RWPE2 (cell line): ENCODE measurements around the gene STRN3.
A peak's percentile ranks its signal among the peaks of the same experiment; 100 is the strongest.

Experiments used
- ATAC-seq: fragments of 200-7000 bp; cut with Tn5 transposase; 3 replicates; pipeline ENCODE4 v1.9.1; 2021; ENCODE audit warnings: low read depth
- DNase-seq: peaks from one replicate; pipeline ENCODE4 v3.0.0-alpha.2; 2020; ENCODE audit warnings: low spot score
- H3K27ac ChIP-seq: fragments of 450-650 bp; 2 replicates; pipeline ENCODE4 v1.5.1; 2017; ENCODE audit warnings: mild to moderate bottlenecking; ENCODE audit not compliant: poor library complexity, severe bottlenecking
- H3K27me3 ChIP-seq: fragments of 250-450 bp; sonication (Bioruptor Pico); 2 replicates; pipeline ENCODE4 v1.5.1; 2021; ENCODE audit warnings: mild to moderate bottlenecking, moderate library complexity; ENCODE audit not compliant: insufficient read depth, poor library complexity, severe bottlenecking
- H3K36me3 ChIP-seq: fragments of 250-450 bp; sonication (Bioruptor Pico); 2 replicates; pipeline ENCODE4 v1.5.1; 2020; ENCODE audit warnings: low read depth, mild to moderate bottlenecking, moderate library complexity
- H3K4me1 ChIP-seq: fragments of 250-450 bp; sonication (Bioruptor Pico); 2 replicates; pipeline ENCODE4 v1.5.1; 2021; ENCODE audit warnings: mild to moderate bottlenecking, moderate library complexity; ENCODE audit not compliant: insufficient read depth, poor library complexity, severe bottlenecking
- H3K4me3 ChIP-seq: fragments of 250-450 bp; sonication (Bioruptor Pico); 2 replicates; pipeline ENCODE4 v1.5.1; 2021; ENCODE audit warnings: mild to moderate bottlenecking, moderate library complexity; ENCODE audit not compliant: severe bottlenecking
- H3K9me3 ChIP-seq: fragments of 250-450 bp; sonication (Bioruptor Pico); 2 replicates; pipeline ENCODE4 v1.5.1; 2021; ENCODE audit warnings: mild to moderate bottlenecking, moderate library complexity; ENCODE audit not compliant: severe bottlenecking
- CTCF ChIP-seq: fragments of 450-650 bp; IDR thresholded peaks from one replicate; pipeline ENCODE4 v1.5.1; 2017; ENCODE audit warnings: mild to moderate bottlenecking, moderate library complexity; ENCODE audit not compliant: poor library complexity, severe bottlenecking

STRN3 gene

GRCh38 chr14:30991408-30991807 lies 34.8 kb downstream of the STRN3 start:
- ATAC-seq (no peak), DNase-seq (no peak)
- no peak overlapping the region for H3K4me3 ChIP-seq
- H3K9me3 ChIP-seq: no peaks in the 10 kb centered on the region
- H3K27ac ChIP-seq: no peak overlapping the region
- peaks cover 10% of the 10 kb centered on the region; the same call in 1 of the 2 replicates for H3K36me3 ChIP-seq
- peaks cover 24% of the 10 kb centered on the region for H3K4me1 ChIP-seq
- H3K27me3 ChIP-seq: no peaks in the 10 kb centered on the region
- TF ChIP-seq CTCF: no peak

GRCh38 chr14:30990770-30991169 lies 35.4 kb downstream of the STRN3 start:
- ATAC-seq (no peak), DNase-seq (no peak)
- Histone ChIP-seq H3K4me1 (peaks cover 24% of the 10 kb centered on the region), H3K9me3 (no peaks in the 10 kb centered on the region), H3K4me3 (no peak overlapping the region), H3K36me3 (peaks cover 10% of the 10 kb centered on the region; the same call in 1 of the 2 replicates), H3K27ac (no peak overlapping the region), H3K27me3 (no peaks in the 10 kb centered on the region)
- no peak for TF ChIP-seq CTCF

GRCh38 chr14:30988509-30988908 lies 37.7 kb downstream of the STRN3 start:
- Histone ChIP-seq H3K27ac (no peak overlapping the region), H3K9me3 (no peaks in the 10 kb centered on the region), H3K4me1 (peaks cover 10% of the 10 kb centered on the region), H3K27me3 (no peaks in the 10 kb centered on the region), H3K4me3 (no peak overlapping the region), H3K36me3 (peaks cover 10% of the 10 kb centered on the region; the same call in 1 of the 2 replicates)
- no peak for TF ChIP-seq CTCF
- ATAC-seq (peak; percentile 46; the same call in 1 of the 3 replicates), DNase-seq (no peak)

DNA sequence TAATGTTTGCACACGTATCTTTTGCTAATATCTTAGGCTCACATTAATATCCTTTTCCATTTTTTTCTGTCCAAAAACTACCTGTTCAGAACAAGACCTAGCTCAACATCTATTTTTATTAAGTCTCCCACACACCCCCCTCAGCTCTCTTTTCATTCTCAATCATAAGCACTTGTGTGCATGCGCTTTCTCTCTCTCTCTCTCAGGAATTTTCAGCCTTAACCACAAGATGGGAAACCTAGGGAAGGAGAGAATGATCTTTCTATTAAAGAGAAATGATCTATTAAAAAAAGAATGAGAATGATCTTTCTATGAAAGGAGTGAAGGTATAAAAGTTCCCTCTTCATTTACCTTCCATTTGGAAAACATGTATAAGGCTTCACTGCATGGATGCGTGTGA lies 40.4 kb downstream of the STRN3 start:
- ATAC-seq (no peak), DNase-seq (no peak)
- no peaks in the 10 kb centered on the region for H3K27me3 ChIP-seq
- H3K4me3 ChIP-seq: no peak overlapping the region
- H3K9me3 ChIP-seq: no peaks in the 10 kb centered on the region
- H3K4me1 ChIP-seq: peaks cover 10% of the 10 kb centered on the region
- TF ChIP-seq CTCF: no peak
- no peak overlapping the region for H3K27ac ChIP-seq
- H3K36me3 ChIP-seq: peaks cover 11% of the 10 kb centered on the region

DNA sequence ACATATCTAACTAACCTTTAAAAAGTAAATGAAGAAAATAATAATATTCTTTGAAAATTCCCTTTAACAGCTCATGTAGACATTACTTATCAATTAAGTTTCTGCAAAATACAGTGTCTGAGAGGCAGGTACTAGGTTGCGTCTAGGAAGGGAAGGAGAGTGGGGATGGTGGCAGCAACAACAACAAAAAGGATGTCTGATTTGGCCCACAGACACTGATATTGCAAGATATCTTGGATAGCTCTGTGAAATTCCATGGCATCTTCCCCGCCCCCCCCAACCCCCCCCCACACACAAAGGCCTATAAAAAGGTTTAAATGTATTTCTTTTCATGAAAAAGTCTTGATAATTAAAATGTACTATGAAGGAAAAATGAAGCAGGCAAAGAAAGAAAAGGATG lies 42.3 kb downstream of the STRN3 start:
- no peak overlapping the region for H3K27ac ChIP-seq
- no peak overlapping the region for H3K4me3 ChIP-seq
- H3K9me3 ChIP-seq: no peaks in the 10 kb centered on the region
- peaks cover 10% of the 10 kb centered on the region; the same call in 1 of the 2 replicates for H3K36me3 ChIP-seq
- peaks cover 7% of the 10 kb centered on the region for H3K4me1 ChIP-seq
- DNase-seq (no peak), ATAC-seq (no peak)
- H3K27me3 ChIP-seq: no peaks in the 10 kb centered on the region
- TF ChIP-seq CTCF: no peak
